ENCODE measurements around the gene CTCFL. TPM values are rescaled to one million over a fixed set of nuclear protein-coding genes. Genes with fewer than 3 reads are reported as not detected.
A peak's percentile ranks its signal among the peaks of the same experiment; 100 is the strongest.

Gene CTCFL
- total and polyA plus RNA-seq, 4 donors = 0.05 to 0.08 (median 0.08) TPM; not detected in 1

GRCh38 chr20:57564951-57565642 lies 40.2 kb upstream of the CTCFL start:
- 78% methylated on average over 11 of the region's 11 CpGs for WGBS
- no peak for TF ChIP-seq NR2F2 (IDR thresholded peaks at IDR 0.05)
- peak; percentile 62 for TF ChIP-seq FOXA1 (IDR thresholded peaks at IDR 0.05)
- TF ChIP-seq TAF1 (conservative IDR thresholded peaks at IDR 0.05) = no peak
- peak; percentile 59 for TF ChIP-seq FOXA2 (IDR thresholded peaks at IDR 0.05)
- TF ChIP-seq, protein P1, sequence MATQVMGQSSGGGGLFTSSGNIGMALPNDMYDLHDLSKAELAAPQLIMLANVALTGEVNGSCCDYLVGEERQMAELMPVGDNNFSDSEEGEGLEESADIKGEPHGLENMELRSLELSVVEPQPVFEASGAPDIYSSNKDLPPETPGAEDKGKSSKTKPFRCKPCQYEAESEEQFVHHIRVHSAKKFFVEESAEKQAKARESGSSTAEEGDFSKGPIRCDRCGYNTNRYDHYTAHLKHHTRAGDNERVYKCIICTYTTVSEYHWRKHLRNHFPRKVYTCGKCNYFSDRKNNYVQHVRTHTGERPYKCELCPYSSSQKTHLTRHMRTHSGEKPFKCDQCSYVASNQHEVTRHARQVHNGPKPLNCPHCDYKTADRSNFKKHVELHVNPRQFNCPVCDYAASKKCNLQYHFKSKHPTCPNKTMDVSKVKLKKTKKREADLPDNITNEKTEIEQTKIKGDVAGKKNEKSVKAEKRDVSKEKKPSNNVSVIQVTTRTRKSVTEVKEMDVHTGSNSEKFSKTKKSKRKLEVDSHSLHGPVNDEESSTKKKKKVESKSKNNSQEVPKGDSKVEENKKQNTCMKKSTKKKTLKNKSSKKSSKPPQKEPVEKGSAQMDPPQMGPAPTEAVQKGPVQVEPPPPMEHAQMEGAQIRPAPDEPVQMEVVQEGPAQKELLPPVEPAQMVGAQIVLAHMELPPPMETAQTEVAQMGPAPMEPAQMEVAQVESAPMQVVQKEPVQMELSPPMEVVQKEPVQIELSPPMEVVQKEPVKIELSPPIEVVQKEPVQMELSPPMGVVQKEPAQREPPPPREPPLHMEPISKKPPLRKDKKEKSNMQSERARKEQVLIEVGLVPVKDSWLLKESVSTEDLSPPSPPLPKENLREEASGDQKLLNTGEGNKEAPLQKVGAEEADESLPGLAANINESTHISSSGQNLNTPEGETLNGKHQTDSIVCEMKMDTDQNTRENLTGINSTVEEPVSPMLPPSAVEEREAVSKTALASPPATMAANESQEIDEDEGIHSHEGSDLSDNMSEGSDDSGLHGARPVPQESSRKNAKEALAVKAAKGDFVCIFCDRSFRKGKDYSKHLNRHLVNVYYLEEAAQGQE (IDR thresholded peaks at IDR 0.05) = peak; percentile 15
- no peak for TF ChIP-seq RAD21 (IDR thresholded peaks at IDR 0.05)
- TF ChIP-seq MAX (IDR thresholded peaks at IDR 0.05) = no peak
- TF ChIP-seq ZBTB33 (IDR thresholded peaks at IDR 0.05) = peak; percentile 49
- TF ChIP-seq CTCF (IDR thresholded peaks at IDR 0.05; ENCODE audit: low read depth, low read length, missing input control) = no peak
- no peak for TF ChIP-seq GABPA (IDR thresholded peaks at IDR 0.05 in 1 of 2, conservative IDR thresholded peaks at IDR 0.05 in 1 of 2)
- TF ChIP-seq RXRA (IDR thresholded peaks at IDR 0.05) = peak in 1 of 2 donors; percentile 3
- TF ChIP-seq SP1 (IDR thresholded peaks at IDR 0.05) = no peak
- peak in 1 of 2 donors; percentile 7 for TF ChIP-seq JUND (IDR thresholded peaks at IDR 0.05)
- TF ChIP-seq HNF4G (IDR thresholded peaks at IDR 0.05) = no peak
- TF ChIP-seq ATF3 (IDR thresholded peaks at IDR 0.05) = no peak
- no peak for TF ChIP-seq HNF4A (conservative IDR thresholded peaks at IDR 0.05)
- peak in 1 of 2 donors; percentile 60 for TF ChIP-seq EGR1 (IDR thresholded peaks at IDR 0.05; ENCODE audit: low read depth in 2 of 2)
- peak; percentile 65 for TF ChIP-seq YY1 (IDR thresholded peaks at IDR 0.05)
- H3K36me3 ChIP-seq (ENCODE audit: control insufficient read depth in 4 of 4, insufficient read depth in 3 of 4, low read depth in 1 of 4, low read length in 3 of 4) = peaks cover 0 to 5% (median 0%) of the 10 kb centered on the region in 4 donors
- no peaks in the 10 kb centered on the region for H3K9me3 ChIP-seq (ENCODE audit: control insufficient read depth in 4 of 4, low read length in 3 of 4)
- DNase-seq (ENCODE audit: low spot score) = no peak
- H3K27ac ChIP-seq (ENCODE audit: low read depth in 1 of 2, low read length in 2 of 2) = peak overlapping the region; percentile 32 to 86
- peak overlapping the region in 1 of 3 donors; percentile 9 for H3K4me3 ChIP-seq (ENCODE audit: low read depth in 1 of 3, low read length in 3 of 3)
- H3K4me1 ChIP-seq (ENCODE audit: control insufficient read depth in 4 of 4, insufficient read depth in 4 of 4, low read length in 3 of 4) = peaks cover 4 to 46% (median 22%) of the 10 kb centered on the region in 4 donors
- H3K9ac ChIP-seq (ENCODE audit: low read depth in 1 of 2, low read length in 2 of 2) = peak overlapping the region in 1 of 2 donors; percentile 86
- no peaks in the 10 kb centered on the region for H3K27me3 ChIP-seq (ENCODE audit: control insufficient read depth in 4 of 4, insufficient read depth in 4 of 4, low read length in 3 of 4)

Data from liver (tissue), 9 donors.